Measurements from ENCODE around the gene STX2.
"Not testable (repeated sequence)": the region's sequence is repeated elsewhere in the genome, so short reads cannot be mapped to it uniquely, and the experiment has no call there.

The STX2 gene

GRCh38 chr12:130761537-130762318, 77.3 kb downstream of the STX2 start:
- DNase-seq = peak; percentile 57 to 74 (median 58)

- DNase-seq = no peak
Observed at GRCh38 chr12:130754234-130754901, 84.7 kb downstream of the STX2 start.

- no peak for DNase-seq
Observed at GRCh38 chr12:130752692-130753230, 86.3 kb downstream of the STX2 start.

- not testable (repeated sequence) for DNase-seq
Observed at GRCh38 chr12:130752037-130752436, 87.0 kb downstream of the STX2 start.

GRCh38 chr12:130748786-130749185, 90.3 kb downstream of the STX2 start:
- no peak for DNase-seq

GRCh38 chr12:130747867-130748740, 90.9 kb downstream of the STX2 start:
- DNase-seq = peak; percentile 75 to 91 (median 87)

- DNase-seq = no peak
Observed at GRCh38 chr12:130746546-130746945, 92.5 kb downstream of the STX2 start.

GRCh38 chr12:130745921-130746320, 93.1 kb downstream of the STX2 start:
- DNase-seq = no peak

GRCh38 chr12:130744274-130744673, 94.8 kb downstream of the STX2 start:
- DNase-seq = no peak

GRCh38 chr12:130743606-130744005, 95.4 kb downstream of the STX2 start:
- DNase-seq = no peak

GRCh38 chr12:130743176-130743575, 95.9 kb downstream of the STX2 start:
- no peak for DNase-seq

GRCh38 chr12:130742716-130743115, 96.3 kb downstream of the STX2 start:
- DNase-seq = no peak

GRCh38 chr12:130742112-130742511, 96.9 kb downstream of the STX2 start:
- no peak for DNase-seq
